Measurements from ENCODE around the gene ZBED3. TPM values are rescaled to one million over a fixed set of nuclear protein-coding genes. Genes with fewer than 3 reads are reported as not detected.

ZBED3 gene
- polyA plus RNA-seq, 1 experiment = 5.0 TPM

DNA sequence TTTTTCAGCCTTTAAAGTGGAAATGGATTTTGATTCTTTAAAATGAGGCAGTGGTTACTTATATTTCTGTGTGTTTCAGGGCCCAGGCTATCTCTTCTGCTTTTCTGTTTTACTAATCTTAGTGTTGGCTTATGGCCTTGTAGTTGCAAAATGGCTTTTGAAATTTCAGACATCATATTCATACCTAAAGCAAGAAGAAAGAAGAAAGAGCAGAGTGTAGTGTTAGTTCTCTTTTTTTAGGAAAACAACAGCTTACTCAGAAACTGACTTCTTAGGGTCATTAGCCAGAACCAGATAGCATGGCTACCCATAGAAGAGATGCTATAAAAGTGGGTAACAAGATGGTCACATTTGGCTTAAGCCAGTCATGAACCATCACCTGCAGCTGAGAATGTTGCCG is 20.9 kb downstream of the ZBED3 start:
- no peaks in the 10 kb centered on the region for H3K36me3 ChIP-seq (ENCODE audit: control insufficient read depth, insufficient read depth, low read length)
- ChIA-PET CTCF (interaction anchor here (1.4 to 2.3 kb wide), 2 partner anchors 11 to 29 kb away, joined by 3 to 13 read pairs; no protein-coding TSS in a partner anchor), POLR2A (no interaction called here)
- DNase-seq (ENCODE audit: low read depth) = no peak
- H3K27me3 ChIP-seq (ENCODE audit: control insufficient read depth, insufficient read depth, low read length) = no peaks in the 10 kb centered on the region
- H3K4me3 ChIP-seq (ENCODE audit: low read depth, low read length) = no peak overlapping the region
- TF ChIP-seq, protein P1, sequence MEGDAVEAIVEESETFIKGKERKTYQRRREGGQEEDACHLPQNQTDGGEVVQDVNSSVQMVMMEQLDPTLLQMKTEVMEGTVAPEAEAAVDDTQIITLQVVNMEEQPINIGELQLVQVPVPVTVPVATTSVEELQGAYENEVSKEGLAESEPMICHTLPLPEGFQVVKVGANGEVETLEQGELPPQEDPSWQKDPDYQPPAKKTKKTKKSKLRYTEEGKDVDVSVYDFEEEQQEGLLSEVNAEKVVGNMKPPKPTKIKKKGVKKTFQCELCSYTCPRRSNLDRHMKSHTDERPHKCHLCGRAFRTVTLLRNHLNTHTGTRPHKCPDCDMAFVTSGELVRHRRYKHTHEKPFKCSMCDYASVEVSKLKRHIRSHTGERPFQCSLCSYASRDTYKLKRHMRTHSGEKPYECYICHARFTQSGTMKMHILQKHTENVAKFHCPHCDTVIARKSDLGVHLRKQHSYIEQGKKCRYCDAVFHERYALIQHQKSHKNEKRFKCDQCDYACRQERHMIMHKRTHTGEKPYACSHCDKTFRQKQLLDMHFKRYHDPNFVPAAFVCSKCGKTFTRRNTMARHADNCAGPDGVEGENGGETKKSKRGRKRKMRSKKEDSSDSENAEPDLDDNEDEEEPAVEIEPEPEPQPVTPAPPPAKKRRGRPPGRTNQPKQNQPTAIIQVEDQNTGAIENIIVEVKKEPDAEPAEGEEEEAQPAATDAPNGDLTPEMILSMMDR (IDR thresholded peaks at IDR 0.05; ENCODE audit: insufficient read depth, low read depth, low read length) = no peak

DNA sequence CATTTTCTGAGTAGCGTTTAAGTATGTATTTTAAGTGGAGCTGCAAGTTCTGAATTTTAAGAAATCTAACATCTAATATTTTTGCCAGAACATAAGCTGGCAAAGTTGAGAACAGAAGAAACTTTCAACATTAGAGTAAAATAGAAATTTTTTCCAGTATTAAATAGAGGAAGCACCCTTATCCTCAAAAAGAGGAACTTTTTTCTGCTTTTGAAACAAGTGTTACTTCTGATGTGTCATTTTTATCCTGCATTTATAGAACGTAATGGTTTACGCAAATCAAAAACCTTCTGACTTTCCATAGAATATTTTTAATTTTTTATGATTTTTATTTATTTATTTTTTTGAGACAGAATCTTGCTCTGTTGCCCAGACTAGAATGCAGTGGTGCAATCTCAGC is 21.8 kb downstream of the ZBED3 start:
- TF ChIP-seq, protein P1 (IDR thresholded peaks at IDR 0.05; ENCODE audit: insufficient read depth, low read depth, low read length) = no peak
- Histone ChIP-seq H3K36me3 (ENCODE audit: control insufficient read depth, insufficient read depth, low read length) (no peaks in the 10 kb centered on the region), H3K27me3 (ENCODE audit: control insufficient read depth, insufficient read depth, low read length) (no peaks in the 10 kb centered on the region), H3K4me3 (ENCODE audit: low read depth, low read length) (no peak overlapping the region)
- DNase-seq (ENCODE audit: low read depth) = no peak
- ChIA-PET POLR2A (no interaction called here), CTCF (interaction anchor here (1.2 to 1.4 kb wide), 2 partner anchors 21 to 28 kb away, joined by 3 read pairs; no protein-coding TSS in a partner anchor)

DNA sequence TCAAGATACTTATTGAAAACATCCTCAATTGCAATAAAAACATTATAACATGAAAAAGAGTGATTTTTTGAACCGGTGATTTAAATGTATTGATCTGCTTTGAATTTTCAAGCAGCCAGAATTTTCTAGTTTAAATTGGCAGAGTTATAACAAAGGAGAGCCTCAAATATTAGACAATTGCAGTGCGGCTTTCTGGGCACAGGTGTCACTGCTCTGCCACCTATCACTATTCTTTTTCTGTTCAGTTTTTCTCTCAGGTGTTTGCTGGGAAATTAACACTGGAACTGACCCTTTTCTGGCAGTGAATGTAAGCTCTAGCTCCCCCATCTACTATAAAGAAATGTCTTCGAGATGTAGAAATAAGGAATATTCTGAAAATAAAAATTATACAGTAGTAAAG is 23.0 kb downstream of the ZBED3 start:
- H3K4me3 ChIP-seq (ENCODE audit: low read depth, low read length) = no peak overlapping the region
- no peak for DNase-seq (ENCODE audit: low read depth)
- no peaks in the 10 kb centered on the region for H3K27me3 ChIP-seq (ENCODE audit: control insufficient read depth, insufficient read depth, low read length)
- POLR2A ChIA-PET = no interaction called here
- no peaks in the 10 kb centered on the region for H3K36me3 ChIP-seq (ENCODE audit: control insufficient read depth, insufficient read depth, low read length)
- CTCF ChIA-PET = interaction anchor here (1.0 to 1.3 kb wide), 2 partner anchors 9 to 10 kb away, joined by 3 read pairs; no protein-coding TSS in a partner anchor
- TF ChIP-seq, protein P1 (IDR thresholded peaks at IDR 0.05; ENCODE audit: insufficient read depth, low read depth, low read length) = no peak

DNA sequence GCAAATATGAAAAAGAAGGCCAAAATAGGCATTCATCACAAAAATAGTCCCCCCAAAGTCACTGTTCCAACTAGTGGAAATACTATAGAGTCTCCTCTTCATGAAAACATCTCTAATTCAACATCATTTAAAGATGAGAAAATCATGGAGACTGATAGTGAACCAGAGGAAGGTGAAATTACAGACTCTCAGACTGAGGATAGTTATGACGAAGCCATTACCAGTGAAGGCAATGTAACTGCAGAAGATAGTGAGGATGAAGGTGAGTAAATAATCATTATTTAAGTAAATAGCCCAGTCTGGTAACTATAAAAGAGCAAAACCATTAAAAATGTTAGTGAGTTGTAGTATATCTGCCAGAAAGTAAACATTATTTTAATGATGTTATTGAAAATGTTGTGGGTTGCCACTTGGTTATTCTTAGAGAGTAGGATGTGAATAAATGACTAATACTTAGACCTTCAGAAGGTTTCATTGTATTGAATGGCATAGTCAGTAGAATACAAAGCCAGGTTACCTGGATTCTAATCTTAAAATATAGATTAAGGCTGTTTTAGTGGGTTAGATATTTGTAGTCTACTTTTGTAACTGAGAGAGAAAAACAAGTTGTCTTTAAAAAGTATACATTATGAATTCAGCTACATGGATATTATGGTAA is 40.5 kb downstream of the ZBED3 start:
- CTCF ChIA-PET = no interaction called here
- Histone ChIP-seq H3K36me3 (ENCODE audit: control insufficient read depth, insufficient read depth, low read length) (peaks cover 2% of the 10 kb centered on the region; the same call in 1 of the 2 replicates), H3K4me3 (ENCODE audit: low read depth, low read length) (no peak overlapping the region), H3K27me3 (ENCODE audit: control insufficient read depth, insufficient read depth, low read length) (no peaks in the 10 kb centered on the region)
- POLR2A ChIA-PET = no interaction called here
- TF ChIP-seq, protein P1 (IDR thresholded peaks at IDR 0.05; ENCODE audit: insufficient read depth, low read depth, low read length) = no peak
- DNase-seq (ENCODE audit: low read depth) = no peak

DNA sequence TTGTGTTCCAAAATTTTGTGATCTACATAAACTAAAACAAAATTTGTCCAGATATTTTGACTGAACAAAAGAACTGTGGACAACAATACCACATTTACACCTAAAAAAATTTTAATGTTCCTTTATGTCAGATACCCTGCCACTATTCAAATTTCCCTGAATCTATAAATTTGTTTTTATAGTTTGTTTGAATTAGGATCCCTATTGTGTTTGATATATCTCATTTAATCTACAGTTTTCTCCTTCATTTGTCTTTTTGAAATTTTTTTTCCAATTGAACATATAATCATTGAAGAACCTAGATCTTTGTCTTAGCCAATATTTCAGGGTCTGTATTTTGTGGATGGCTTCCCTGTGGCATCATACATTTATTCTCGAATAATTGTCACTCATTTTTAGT is 51.1 kb downstream of the ZBED3 start:
- ChIA-PET CTCF (no interaction called here), POLR2A (no interaction called here)
- Histone ChIP-seq H3K4me3 (ENCODE audit: low read depth, low read length) (no peak overlapping the region), H3K36me3 (ENCODE audit: control insufficient read depth, insufficient read depth, low read length) (peaks cover 1% of the 10 kb centered on the region), H3K27me3 (ENCODE audit: control insufficient read depth, insufficient read depth, low read length) (no peaks in the 10 kb centered on the region)
- no peak for DNase-seq (ENCODE audit: low read depth)
- TF ChIP-seq, protein P1 (IDR thresholded peaks at IDR 0.05; ENCODE audit: insufficient read depth, low read depth, low read length) = no peak
